Omental fat pad (tissue), 4 donors: ENCODE measurements around the gene PHF21B. TPM values are rescaled to one million over a fixed set of nuclear protein-coding genes. Genes with fewer than 3 reads are reported as not detected.

Experiments used
- ATAC-seq: fragments of 150-250 bp; one replicate; pipeline ENCODE4 v1.9.1; 2016; ENCODE audit warnings: mild to moderate bottlenecking, moderate library complexity; ENCODE audit not compliant: low FRiP score
- DNase-seq: peaks from one replicate; pipeline ENCODE4 v3.0.0-alpha.2; 2019; ENCODE audit warnings: low spot score
- CTCF ChIP-seq, 3 donors: fragments of 450-650 bp; IDR thresholded peaks; one replicate each; pipeline ENCODE4 v1.5.1; 2016 to 2017; ENCODE audit warnings: antibody characterized with exemption in 3 of 3, mild to moderate bottlenecking in 3 of 3, moderate library complexity in 2 of 3
- total RNA-seq, 4 donors: library from RNA; depleted of rRNA; stranded (reverse); fragments of >200 nt; gene quantifications; one replicate each; pipeline ENCODE4 v1.1.0, GENCODE V29; 2016

PHF21B gene
- total RNA-seq, 4 donors from 2014 or later = 0.44 TPM; not detected in 3

- ATAC-seq = no peak
- DNase-seq = no peak
- no peak for TF ChIP-seq CTCF (IDR thresholded peaks at IDR 0.05)
These were observed 80.3 kb downstream of the PHF21B start for GRCh38 chr22:44929359-44930015.

- ATAC-seq = no peak
- TF ChIP-seq CTCF (IDR thresholded peaks at IDR 0.05) = no peak
- DNase-seq = no peak
These were observed 81.0 kb downstream of the PHF21B start for GRCh38 chr22:44928711-44929358.

GRCh38 chr22:44928136-44928463, 81.7 kb downstream of the PHF21B start:
- ATAC-seq = no peak
- no peak for TF ChIP-seq CTCF (IDR thresholded peaks at IDR 0.05)
- DNase-seq = no peak

GRCh38 chr22:44927463-44928135, 82.2 kb downstream of the PHF21B start:
- DNase-seq (no peak), ATAC-seq (no peak)
- TF ChIP-seq CTCF (IDR thresholded peaks at IDR 0.05) = no peak

GRCh38 chr22:44926491-44927415, 83.1 kb downstream of the PHF21B start:
- ATAC-seq (no peak), DNase-seq (no peak)
- TF ChIP-seq CTCF (IDR thresholded peaks at IDR 0.05) = no peak

- ATAC-seq = no peak
- no peak for TF ChIP-seq CTCF (IDR thresholded peaks at IDR 0.05)
- DNase-seq = no peak
These were observed 83.7 kb downstream of the PHF21B start for GRCh38 chr22:44926124-44926475.
